Measurements from ENCODE around the gene SIK3.

SIK3 gene

DNA sequence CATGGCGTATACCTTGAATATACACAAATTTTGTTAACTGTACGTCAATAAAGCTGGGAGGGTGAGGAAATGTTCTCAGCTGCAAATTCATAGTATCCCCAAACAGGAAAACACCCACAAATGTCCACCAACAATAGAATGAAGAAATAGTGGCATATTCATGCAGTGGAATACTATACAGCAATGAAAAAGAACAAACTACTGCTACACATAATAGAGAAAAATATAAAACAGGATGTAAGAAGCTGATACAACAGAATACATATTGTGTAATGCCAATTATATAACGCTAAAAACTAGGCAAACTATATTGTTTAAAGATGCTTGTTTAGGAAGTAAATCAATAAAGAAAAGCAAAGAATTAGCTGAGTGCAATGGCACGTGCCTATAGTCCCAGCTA, 81.5 kb downstream of the SIK3 start:
- no peak for DNase-seq (ENCODE audit: low read depth)
- no peak for TF ChIP-seq MYC (IDR thresholded peaks at IDR 0.05; ENCODE audit: low read depth, low read length)
- no peak overlapping the region for H3K4me3 ChIP-seq (ENCODE audit: low read depth, low read length)

DNA sequence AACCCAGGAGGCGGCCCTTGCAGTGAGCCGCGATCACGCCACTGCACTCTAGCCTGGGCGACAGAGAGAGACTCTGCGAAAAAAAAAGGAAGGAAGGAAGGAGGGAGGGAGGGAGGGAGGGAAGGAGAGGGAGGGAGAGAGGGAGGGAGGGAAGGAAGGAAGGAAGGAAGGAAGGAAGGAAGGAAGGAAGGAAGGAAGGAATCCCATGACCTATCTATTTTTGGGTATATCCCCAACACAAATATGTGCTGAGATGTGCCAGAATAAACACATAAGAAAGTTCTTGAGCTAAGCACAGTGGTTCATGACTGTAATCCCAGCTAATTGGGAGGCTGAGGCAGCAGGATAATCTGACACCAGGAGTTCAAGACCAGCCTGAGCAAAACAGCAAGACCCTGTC, 82.0 kb downstream of the SIK3 start:
- H3K4me3 ChIP-seq (ENCODE audit: low read depth, low read length), result no peak overlapping the region
- TF ChIP-seq, protein P1, sequence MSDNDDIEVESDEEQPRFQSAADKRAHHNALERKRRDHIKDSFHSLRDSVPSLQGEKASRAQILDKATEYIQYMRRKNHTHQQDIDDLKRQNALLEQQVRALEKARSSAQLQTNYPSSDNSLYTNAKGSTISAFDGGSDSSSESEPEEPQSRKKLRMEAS (IDR thresholded peaks at IDR 0.05; ENCODE audit: low read depth, low read length), result no peak
- TF ChIP-seq MYC (IDR thresholded peaks at IDR 0.05; ENCODE audit: low read depth, low read length) (no peak), POLR2A (IDR thresholded peaks at IDR 0.05; ENCODE audit: extremely low read depth, insufficient read length) (no peak)
- TF ChIP-seq, protein P2, sequence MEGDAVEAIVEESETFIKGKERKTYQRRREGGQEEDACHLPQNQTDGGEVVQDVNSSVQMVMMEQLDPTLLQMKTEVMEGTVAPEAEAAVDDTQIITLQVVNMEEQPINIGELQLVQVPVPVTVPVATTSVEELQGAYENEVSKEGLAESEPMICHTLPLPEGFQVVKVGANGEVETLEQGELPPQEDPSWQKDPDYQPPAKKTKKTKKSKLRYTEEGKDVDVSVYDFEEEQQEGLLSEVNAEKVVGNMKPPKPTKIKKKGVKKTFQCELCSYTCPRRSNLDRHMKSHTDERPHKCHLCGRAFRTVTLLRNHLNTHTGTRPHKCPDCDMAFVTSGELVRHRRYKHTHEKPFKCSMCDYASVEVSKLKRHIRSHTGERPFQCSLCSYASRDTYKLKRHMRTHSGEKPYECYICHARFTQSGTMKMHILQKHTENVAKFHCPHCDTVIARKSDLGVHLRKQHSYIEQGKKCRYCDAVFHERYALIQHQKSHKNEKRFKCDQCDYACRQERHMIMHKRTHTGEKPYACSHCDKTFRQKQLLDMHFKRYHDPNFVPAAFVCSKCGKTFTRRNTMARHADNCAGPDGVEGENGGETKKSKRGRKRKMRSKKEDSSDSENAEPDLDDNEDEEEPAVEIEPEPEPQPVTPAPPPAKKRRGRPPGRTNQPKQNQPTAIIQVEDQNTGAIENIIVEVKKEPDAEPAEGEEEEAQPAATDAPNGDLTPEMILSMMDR (IDR thresholded peaks at IDR 0.05; ENCODE audit: low read depth, low read length), result no peak
- DNase-seq (ENCODE audit: low read depth), result no peak

DNA sequence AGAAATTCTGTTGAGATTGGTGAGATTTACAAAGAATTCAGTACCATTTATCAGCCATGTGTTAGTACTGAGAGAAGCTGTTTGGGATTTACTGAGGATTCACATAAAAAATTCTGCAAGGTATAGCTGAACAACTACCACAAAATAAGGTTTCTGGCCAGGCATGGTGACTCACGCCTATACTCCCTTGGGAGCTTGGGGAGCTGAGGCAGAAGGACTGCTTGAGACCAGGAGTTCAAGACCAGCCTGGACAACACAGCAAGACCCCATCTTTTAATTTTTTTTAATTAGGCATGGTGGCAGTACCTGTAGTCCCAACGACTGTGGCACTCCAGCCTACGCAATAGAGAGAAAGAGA, 86.7 kb downstream of the SIK3 start:
- DNase-seq (ENCODE audit: low read depth), result peak; percentile 82
- TF ChIP-seq, protein P1 (IDR thresholded peaks at IDR 0.05; ENCODE audit: low read depth, low read length), result no peak
- no peak for TF ChIP-seq MYC (IDR thresholded peaks at IDR 0.05; ENCODE audit: low read depth, low read length)
- TF ChIP-seq, protein P2 (IDR thresholded peaks at IDR 0.05; ENCODE audit: low read depth, low read length), result no peak
- TF ChIP-seq POLR2A (IDR thresholded peaks at IDR 0.05; ENCODE audit: extremely low read depth, insufficient read length), result no peak

DNA sequence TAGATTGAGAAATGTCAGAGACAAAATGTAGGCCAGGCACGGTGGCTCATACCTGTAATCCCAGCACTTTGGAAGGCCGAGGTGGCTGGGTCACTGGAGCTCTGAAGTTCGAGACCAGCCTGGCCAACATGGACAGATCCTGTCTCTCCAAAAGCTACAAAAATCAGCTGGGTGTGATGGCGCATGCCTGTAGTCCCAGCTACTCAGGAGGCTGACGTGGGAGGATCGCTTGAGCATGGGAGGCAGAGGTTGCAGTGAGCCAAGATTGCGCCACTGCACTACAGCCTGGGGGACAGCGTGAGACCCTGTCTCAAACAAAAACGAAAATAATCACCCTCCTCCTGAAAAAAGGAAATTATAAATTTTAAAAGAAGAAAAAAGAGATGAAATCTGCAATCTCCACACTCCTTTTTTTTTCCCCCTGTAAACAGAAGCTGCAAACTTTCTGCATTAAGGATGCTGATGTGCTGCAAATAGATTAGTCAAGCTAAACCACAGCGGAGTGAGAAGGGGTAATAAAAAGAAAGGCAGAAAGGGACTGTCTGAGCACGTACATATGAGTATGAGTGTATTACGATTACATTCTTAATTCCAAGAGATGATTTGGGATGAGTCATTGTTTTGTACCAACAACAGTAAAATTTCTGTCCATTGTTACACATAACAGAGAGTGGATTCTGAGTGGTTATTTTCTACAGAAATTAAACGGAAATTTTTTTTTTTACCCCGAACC, 87.3 kb downstream of the SIK3 start:
- TF ChIP-seq, protein P2 (IDR thresholded peaks at IDR 0.05; ENCODE audit: low read depth, low read length), result no peak
- TF ChIP-seq, protein P1 (IDR thresholded peaks at IDR 0.05; ENCODE audit: low read depth, low read length), result 0 out of 2 replicates have a peak, but pooled peaks have one; percentile 14
- no peak for TF ChIP-seq POLR2A (IDR thresholded peaks at IDR 0.05; ENCODE audit: extremely low read depth, insufficient read length)
- TF ChIP-seq MYC (IDR thresholded peaks at IDR 0.05; ENCODE audit: low read depth, low read length), result no peak
- H3K4me3 ChIP-seq (ENCODE audit: low read depth, low read length), result peak overlapping the region; percentile 8
- peak; percentile 86 for DNase-seq (ENCODE audit: low read depth)

More for the DNA sequence above, 86.7 kb downstream of the SIK3 start:
- H3K4me3 ChIP-seq (ENCODE audit: low read depth, low read length), result peak overlapping the region; percentile 8

DNA sequence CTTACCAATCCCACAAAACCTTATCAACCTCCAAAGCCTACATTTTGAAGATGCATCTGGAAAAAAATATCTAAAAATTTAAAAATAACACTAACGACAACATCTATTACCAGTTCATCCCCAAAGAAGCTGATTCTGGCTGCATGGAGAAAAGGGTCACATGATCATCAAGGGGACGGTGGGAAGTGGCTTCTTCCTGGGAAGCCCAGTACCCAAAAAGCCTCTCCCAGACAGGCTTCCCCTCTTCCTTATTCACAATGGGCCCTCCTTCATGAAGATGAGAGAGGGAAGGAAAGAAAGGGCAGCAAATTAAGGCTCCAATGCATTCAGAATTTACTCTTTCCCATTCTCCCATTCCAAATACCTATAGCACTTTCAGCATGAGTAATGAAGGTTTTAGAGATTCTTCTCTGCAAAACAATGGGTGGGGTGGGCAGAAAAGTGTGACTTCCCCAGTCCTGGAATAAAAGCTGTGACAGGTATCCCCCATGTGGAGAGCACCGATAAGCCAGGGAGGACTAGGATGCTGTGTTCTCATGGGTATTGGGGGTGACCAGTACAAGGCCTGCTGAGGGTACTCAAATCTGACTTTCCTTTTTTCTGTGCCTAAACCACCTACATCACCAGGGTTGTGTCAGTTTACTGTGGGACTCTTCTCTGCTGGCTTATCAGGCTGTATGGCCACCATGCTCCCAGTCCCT, 88.2 kb downstream of the SIK3 start:
- H3K4me3 ChIP-seq (ENCODE audit: low read depth, low read length), result no peak overlapping the region
- TF ChIP-seq, protein P1 (IDR thresholded peaks at IDR 0.05; ENCODE audit: low read depth, low read length), result no peak
- TF ChIP-seq MYC (IDR thresholded peaks at IDR 0.05; ENCODE audit: low read depth, low read length) (no peak), POLR2A (IDR thresholded peaks at IDR 0.05; ENCODE audit: extremely low read depth, insufficient read length) (no peak)
- TF ChIP-seq, protein P2 (IDR thresholded peaks at IDR 0.05; ENCODE audit: low read depth, low read length), result no peak
- no peak for DNase-seq (ENCODE audit: low read depth)

DNA sequence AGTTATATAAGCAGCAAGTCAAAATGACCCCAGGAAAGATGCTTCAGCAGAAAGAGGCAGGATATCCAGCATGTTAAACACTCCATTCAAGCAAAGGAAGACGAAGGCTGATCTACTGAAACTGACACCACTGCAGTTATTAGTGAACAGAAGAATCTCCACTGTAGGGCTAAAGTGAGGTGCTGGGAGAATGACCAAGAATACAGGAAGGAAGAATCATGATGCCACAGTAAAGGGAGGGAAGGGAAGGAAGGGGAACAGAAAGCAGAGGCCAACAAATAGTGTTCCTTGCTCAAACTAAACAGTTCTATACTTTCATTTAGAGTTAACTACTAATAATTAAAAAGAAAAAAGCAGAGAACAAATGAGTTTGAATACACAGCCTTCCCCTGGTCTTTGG, 92.5 kb downstream of the SIK3 start:
- peak; percentile 51 for DNase-seq (ENCODE audit: low read depth)
- TF ChIP-seq, protein P2 (IDR thresholded peaks at IDR 0.05; ENCODE audit: low read depth, low read length), result no peak
- TF ChIP-seq POLR2A (IDR thresholded peaks at IDR 0.05; ENCODE audit: extremely low read depth, insufficient read length), result no peak
- no peak for TF ChIP-seq MYC (IDR thresholded peaks at IDR 0.05; ENCODE audit: low read depth, low read length)
- TF ChIP-seq, protein P1 (IDR thresholded peaks at IDR 0.05; ENCODE audit: low read depth, low read length), result no peak
- no peak overlapping the region for H3K4me3 ChIP-seq (ENCODE audit: low read depth, low read length)
